ENCODE results near the gene STARD4. TPM values are rescaled to one million over a fixed set of nuclear protein-coding genes. Genes with fewer than 3 reads are reported as not detected.

STARD4 gene
- total RNA-seq, 1 donor from 2014 or later, result 62.5 TPM

DNA sequence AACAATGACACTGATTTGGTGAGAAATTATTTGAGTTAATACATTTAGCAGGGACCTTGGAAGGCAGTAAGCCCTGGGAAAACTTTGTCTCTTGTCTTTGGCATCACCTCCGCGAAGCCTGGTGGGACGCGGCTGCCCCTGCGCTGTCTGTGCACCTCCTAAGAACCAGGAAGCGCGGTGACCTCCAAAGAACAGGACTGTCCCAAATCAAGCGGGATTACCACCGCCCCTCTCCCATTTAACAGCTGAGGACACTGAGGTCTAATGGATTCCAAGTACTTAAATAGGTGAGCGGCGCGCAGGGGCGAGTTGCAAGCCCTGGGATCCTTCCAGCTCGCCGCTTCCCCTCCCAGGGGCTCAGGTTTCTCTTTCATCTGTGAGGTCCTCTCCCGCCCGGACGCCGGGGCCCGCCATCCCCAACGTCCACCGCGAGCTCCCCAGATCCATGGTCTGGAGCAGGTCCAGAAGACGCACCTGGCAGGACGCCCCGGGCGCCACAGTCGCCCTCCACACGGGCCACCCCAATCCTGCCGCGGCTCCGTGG, 432 bp downstream of the STARD4 start:
- peak overlapping the region; percentile 97 for H3K27ac Mint-ChIP-seq (ENCODE audit: unreplicated experiment)

DNA sequence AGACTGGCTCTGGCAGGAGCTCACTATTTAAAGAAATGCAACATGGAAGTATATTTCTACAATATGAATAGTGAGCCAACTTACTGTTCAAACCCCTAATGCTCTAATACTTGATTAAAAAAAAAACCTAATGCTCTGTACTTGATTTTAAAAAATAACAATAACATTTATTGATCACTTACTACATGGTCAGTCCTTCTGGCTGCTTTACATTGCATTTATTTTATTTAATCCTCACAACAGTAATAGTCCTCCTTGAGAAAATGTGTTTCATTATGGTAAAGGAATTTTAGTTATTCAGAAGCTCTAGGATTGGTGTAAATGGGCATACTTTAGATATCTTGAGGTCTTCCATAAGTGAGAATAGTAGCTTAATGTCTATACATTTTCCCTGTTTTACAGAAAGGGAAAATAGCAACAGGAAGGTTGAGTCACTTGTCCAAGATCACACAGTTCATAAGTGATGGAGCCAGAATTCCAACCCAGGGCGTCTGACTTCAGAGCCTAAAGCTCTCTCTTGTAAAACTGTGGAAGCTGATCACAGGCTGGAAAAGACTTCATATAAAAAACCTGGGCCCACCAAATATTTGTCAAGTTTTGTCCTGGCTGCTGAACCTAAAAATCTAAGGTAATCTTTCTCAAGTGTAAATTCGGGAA, 1.0 kb downstream of the STARD4 start:
- peaks cover 51% of the 10 kb centered on the region for H3K4me1 Mint-ChIP-seq
- TF ChIP-seq, protein P1, sequence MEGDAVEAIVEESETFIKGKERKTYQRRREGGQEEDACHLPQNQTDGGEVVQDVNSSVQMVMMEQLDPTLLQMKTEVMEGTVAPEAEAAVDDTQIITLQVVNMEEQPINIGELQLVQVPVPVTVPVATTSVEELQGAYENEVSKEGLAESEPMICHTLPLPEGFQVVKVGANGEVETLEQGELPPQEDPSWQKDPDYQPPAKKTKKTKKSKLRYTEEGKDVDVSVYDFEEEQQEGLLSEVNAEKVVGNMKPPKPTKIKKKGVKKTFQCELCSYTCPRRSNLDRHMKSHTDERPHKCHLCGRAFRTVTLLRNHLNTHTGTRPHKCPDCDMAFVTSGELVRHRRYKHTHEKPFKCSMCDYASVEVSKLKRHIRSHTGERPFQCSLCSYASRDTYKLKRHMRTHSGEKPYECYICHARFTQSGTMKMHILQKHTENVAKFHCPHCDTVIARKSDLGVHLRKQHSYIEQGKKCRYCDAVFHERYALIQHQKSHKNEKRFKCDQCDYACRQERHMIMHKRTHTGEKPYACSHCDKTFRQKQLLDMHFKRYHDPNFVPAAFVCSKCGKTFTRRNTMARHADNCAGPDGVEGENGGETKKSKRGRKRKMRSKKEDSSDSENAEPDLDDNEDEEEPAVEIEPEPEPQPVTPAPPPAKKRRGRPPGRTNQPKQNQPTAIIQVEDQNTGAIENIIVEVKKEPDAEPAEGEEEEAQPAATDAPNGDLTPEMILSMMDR (conservative IDR thresholded peaks at IDR 0.05), result no peak
- H3K36me3 Mint-ChIP-seq (ENCODE audit: low read depth), result no peaks in the 10 kb centered on the region
- H3K9me3 Mint-ChIP-seq, result no peaks in the 10 kb centered on the region
- peak overlapping the region; percentile 96 for H3K4me3 Mint-ChIP-seq
- H3K27me3 Mint-ChIP-seq (ENCODE audit: low read depth), result no peaks in the 10 kb centered on the region
- H3K27ac Mint-ChIP-seq (ENCODE audit: unreplicated experiment), result peak overlapping the region; percentile 97
- DNase-seq (ENCODE audit: low read depth, low spot score), result no peak

More for the DNA sequence above, 432 bp downstream of the STARD4 start:
- no peaks in the 10 kb centered on the region for H3K36me3 Mint-ChIP-seq (ENCODE audit: low read depth)
- H3K9me3 Mint-ChIP-seq, result no peaks in the 10 kb centered on the region
- TF ChIP-seq, protein P1 (conservative IDR thresholded peaks at IDR 0.05), result no peak
- H3K4me1 Mint-ChIP-seq, result peaks cover 51% of the 10 kb centered on the region
- no peak for DNase-seq (ENCODE audit: low read depth, low spot score)
- H3K27me3 Mint-ChIP-seq (ENCODE audit: low read depth), result no peaks in the 10 kb centered on the region
- H3K4me3 Mint-ChIP-seq, result peak overlapping the region; percentile 96

DNA sequence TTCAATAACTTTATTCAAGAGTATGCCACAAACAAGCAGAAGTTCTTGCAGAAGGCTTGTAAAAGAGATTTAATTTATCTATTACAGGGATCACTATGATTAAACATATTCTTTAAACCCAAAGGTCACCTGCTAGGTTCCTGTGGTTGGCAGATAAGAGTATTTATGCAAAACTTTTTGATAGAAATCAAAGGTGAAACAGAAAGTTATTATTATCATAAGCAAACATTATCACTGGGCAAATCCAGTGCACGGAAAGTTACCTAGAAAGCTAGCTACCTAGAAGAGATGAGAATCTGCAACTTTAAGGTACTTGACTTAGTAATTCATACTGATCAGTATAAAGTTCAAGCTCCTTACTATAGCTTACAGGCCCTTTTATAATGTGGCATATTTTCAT, 3.2 kb downstream of the STARD4 start:
- peaks cover 49% of the 10 kb centered on the region for H3K4me1 Mint-ChIP-seq
- peaks cover 4% of the 10 kb centered on the region for H3K36me3 Mint-ChIP-seq (ENCODE audit: low read depth)
- no peaks in the 10 kb centered on the region for H3K27me3 Mint-ChIP-seq (ENCODE audit: low read depth)
- H3K27ac Mint-ChIP-seq (ENCODE audit: unreplicated experiment), result no peak overlapping the region
- no peak for DNase-seq (ENCODE audit: low read depth, low spot score)
- TF ChIP-seq, protein P1 (conservative IDR thresholded peaks at IDR 0.05), result no peak
- no peaks in the 10 kb centered on the region for H3K9me3 Mint-ChIP-seq
- peak overlapping the region; percentile 96 for H3K4me3 Mint-ChIP-seq

DNA sequence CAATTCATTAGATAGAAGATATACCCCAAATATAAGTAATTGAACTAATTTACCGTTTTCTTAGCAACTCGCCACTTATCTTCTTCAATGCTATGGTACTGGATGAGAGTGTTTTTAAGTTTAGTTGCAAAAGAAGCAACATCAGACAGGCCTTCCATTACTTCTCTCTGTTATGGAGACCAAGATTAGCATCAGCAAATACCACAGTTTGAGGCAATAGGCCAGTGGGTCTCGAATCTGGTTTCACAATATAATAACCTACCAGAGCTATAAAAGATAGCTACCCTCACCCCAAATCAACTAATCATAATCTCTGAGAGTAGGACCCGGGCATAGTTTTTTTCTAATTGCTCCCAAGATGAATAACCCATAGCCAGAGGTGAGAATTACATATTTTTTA, 5.1 kb downstream of the STARD4 start:
- H3K4me1 Mint-ChIP-seq, result peaks cover 32% of the 10 kb centered on the region
- H3K27me3 Mint-ChIP-seq (ENCODE audit: low read depth), result no peaks in the 10 kb centered on the region
- H3K9me3 Mint-ChIP-seq, result no peaks in the 10 kb centered on the region
- no peak for DNase-seq (ENCODE audit: low read depth, low spot score)
- no peak overlapping the region for H3K4me3 Mint-ChIP-seq
- no peak overlapping the region for H3K27ac Mint-ChIP-seq (ENCODE audit: unreplicated experiment)
- H3K36me3 Mint-ChIP-seq (ENCODE audit: low read depth), result peaks cover 7% of the 10 kb centered on the region
- TF ChIP-seq, protein P1 (conservative IDR thresholded peaks at IDR 0.05), result no peak

DNA sequence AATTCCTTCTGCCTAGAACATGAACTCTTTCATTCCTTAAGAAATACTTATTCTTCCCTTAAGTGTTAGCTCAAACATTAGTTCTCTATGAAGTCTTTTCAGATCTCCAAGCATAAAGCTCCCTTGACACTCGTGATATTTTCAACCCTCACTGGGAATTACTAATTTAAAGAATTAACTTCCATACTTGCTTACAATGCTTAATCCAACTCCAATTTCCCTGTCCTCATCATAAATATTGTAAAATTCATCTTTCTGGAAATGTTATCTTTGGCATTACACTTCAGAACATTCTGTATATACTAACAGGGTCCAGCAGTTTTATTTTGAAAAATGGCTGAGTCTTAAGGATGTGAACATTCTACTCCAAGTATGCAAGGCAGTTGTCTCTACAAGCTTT, 7.2 kb downstream of the STARD4 start:
- H3K36me3 Mint-ChIP-seq (ENCODE audit: low read depth), result peaks cover 7% of the 10 kb centered on the region
- H3K9me3 Mint-ChIP-seq, result no peaks in the 10 kb centered on the region
- TF ChIP-seq, protein P1 (conservative IDR thresholded peaks at IDR 0.05), result no peak
- H3K4me3 Mint-ChIP-seq, result no peak overlapping the region
- no peaks in the 10 kb centered on the region for H3K27me3 Mint-ChIP-seq (ENCODE audit: low read depth)
- no peak overlapping the region for H3K27ac Mint-ChIP-seq (ENCODE audit: unreplicated experiment)
- no peak for DNase-seq (ENCODE audit: low read depth, low spot score)
- peaks cover 20% of the 10 kb centered on the region for H3K4me1 Mint-ChIP-seq

All from neural crest cell (in vitro differentiated cells).